Posterior vena cava (tissue), 2 donors: ENCODE measurements around the gene SPSB3. TPM values are rescaled to one million over a fixed set of nuclear protein-coding genes. Genes with fewer than 3 reads are reported as not detected.
"Not testable (repeated sequence)": the region's sequence is repeated elsewhere in the genome, so short reads cannot be mapped to it uniquely, and the experiment has no call there.

ENCODE experiments used
- DNase-seq: peaks from one replicate; pipeline ENCODE4 v3.0.0-alpha.2; 2020; ENCODE audit warnings: low spot score
- intact Hi-C, 2 donors: fragments of 100-400 bp; cut with DNase I; formaldehyde crosslinking; loops; one replicate each; pipeline versions ENCODE4 v1.14.1 to v1.14.2; 2022 to 2023
- total RNA-seq, 2 donors: library from RNA; stranded (reverse); fragmentation: NEBNext Ultra II Directional; extraction: Animal tissue kit (Norgen Biotek cat#: 25700); gene quantifications; one replicate each; pipeline ENCODE4 v1.2.1, GENCODE V29; 2021
- donor health status: DM: yes; HTN: yes; CAD: no.
- donor health status: DM: yes; HTN: yes; CAD: no.

Gene SPSB3
- total RNA-seq, 2 donors from 2014 or later: 21.7 to 26.7 TPM

DNA sequence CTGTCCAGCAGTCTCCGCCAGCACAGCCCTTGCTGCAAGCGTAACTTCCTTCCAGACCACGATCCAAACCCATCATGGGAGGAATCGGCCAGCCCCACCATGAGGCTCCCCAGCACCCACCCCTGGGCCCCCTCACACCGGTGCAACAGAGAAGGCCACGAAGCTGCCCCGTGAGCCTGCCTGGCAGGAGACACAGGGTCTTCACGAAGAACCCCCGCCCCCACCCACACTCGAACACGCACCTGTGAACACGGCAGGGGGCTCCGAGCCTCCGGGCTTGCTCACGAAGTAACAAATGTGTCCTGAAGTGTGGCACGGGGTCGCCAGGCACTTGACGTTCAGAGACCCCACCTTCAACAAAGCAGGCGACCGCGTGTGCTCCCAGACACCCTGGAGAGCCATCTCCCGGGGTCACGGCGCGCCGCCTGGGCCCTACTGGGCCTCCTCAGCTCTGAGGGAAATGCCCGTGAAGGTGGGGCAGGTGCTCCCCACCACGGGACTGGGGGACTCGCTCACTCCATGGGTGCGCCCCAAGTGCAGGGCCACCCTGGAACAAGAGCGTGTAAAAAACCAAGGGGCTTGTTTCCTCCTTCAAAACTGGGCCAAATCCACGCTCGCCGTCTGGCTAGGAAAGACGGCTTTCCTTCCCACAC lies 36.6 kb upstream of the SPSB3 start:
- peak; percentile 60 for DNase-seq
- intact Hi-C loops: no loop called here

DNA sequence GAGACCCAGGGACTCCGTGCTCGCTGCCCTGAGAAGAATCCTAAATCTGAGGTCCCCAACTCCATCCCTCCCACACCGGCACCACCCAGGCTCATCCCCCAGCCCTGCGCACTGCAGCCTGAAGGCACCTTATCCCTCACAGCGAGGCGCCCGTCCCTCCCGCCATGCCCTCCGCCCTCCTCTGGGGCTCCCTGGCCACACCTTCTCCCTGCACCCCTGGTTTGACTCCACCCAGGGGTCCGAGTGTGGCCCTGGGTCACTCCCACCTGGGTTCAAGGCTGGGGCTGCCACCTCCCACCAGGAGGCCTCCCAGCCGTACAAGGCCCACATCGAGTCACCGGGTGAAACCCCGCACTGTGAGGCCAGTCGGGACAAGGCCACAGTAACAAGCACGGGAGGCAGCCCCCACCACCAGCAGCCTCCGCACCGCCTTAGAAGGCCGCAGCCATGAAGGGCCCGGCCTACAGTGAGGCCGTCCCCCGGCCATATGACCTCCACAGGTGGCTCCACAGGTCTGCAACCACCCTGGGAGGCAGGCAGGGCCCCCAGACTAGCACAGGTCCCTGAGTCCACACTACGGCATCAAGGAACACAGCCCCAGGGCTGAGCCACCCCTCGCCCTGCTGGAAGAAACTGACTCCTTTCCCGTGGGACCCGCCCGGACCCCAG lies 36.0 kb upstream of the SPSB3 start:
- intact Hi-C loops: no loop called here
- peak; percentile 66 for DNase-seq

DNA sequence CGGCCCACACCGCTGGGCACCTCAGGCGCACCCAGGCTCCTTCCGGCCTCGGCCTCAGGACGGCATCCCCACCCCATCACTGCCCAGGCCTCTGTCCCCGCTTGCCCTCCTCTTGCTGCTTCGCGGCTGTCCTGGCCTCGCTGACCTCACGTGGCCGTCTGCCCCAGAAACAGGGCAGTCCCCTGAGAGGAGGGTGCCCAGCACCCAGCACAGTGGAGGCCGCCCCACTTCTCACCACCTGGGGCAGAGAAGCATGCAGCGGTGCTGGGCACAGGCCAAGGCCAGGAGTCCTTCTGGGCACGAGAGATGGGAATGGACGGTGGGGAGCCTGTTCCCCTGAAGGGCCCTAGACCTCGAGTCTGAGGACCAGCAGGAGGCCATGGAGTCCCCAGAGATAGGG lies 35.3 kb upstream of the SPSB3 start:
- intact Hi-C loops: loop anchor here in 1 of 2 donors (2.0 kb wide), 1 partner anchor 419 kb away; the partner anchor contains the start of gene DNASE1L2
- DNase-seq: peak; percentile 72

DNA sequence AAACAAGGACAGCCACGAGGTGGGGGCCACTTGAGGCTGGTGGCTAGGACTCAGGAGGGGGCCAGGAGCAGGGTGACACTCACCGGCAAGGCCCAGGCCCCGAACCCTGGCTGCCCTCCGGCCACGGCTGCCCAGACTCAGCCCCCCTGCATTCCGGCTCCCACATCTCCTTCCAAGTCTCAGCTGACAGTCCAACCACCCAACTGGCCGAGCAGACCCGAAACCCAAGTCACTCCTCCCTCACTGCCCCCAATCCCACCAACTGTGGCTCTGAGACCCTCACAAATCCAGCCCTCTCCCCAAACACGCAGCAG lies 34.9 kb upstream of the SPSB3 start:
- peak; percentile 64 for DNase-seq
- intact Hi-C loops: loop anchor here in 1 of 2 donors (2.0 kb wide), 1 partner anchor 420 kb away; the partner anchor contains the start of gene DNASE1L2

DNA sequence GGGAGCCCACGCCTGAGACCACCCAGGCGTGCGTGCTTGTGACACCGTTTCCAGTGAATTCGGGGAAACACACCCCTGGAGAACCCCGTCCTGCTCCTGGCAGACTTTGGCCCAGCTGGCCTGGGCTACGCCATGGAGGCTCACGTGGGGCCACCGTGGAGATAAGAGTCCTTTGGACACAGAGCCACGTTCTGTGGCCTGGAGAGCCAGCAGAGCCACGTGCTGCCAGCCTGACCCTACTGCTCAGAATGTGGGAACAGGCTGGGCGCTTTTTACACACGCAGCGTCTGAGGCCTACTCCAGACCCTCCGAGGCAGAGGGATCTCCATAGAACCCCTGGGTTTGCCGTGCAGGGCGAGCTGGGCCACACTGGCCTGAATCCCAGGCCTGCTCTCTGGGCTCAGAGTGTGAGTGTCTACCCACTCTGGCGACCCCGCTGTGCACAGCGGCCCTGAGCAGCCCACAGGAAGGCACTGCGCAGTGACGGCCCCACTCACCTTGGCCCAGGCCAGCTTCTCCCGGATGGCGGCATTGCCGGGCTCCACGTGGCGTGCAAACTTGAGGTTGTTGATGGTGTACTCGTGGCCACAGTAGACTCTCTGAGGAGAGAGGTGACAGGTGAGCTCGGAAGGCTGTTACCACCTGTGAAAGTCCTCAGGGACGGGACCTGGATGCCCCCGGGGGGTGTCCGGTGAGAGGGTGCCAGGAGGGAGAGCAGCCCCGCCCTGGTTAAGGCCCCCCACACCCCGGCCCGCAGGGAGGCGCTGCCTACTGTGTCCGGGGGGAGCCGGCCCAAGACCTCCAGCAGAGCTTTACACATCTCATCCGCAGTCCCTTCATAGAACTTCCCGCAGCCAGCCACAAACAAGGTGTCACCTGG lies 34.3 kb upstream of the SPSB3 start:
- DNase-seq: peak; percentile 73
- intact Hi-C loops: loop anchor here in 1 of 2 donors (2.0 kb wide), 1 partner anchor 420 kb away; the partner anchor contains the start of gene DNASE1L2

DNA sequence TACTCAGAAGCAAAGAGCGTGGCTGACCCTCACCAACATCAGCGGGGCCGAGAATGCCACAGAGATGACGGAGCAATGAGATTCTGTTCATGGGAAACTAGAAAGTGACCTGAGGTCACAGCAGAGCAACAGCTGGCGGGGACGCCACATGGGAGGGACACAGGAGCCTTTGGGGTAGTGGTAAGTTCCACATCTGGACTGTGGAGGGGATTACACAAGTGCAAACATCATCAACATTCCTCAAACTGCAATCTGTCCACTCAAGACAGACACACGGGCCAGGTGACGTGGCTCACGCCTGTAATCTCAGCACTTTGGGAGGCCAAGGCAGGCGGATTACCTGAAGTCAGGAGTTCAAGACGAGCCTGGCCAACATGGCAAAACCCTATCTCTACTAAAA lies 33.1 kb upstream of the SPSB3 start:
- intact Hi-C loops: no loop called here
- no peak for DNase-seq

DNA sequence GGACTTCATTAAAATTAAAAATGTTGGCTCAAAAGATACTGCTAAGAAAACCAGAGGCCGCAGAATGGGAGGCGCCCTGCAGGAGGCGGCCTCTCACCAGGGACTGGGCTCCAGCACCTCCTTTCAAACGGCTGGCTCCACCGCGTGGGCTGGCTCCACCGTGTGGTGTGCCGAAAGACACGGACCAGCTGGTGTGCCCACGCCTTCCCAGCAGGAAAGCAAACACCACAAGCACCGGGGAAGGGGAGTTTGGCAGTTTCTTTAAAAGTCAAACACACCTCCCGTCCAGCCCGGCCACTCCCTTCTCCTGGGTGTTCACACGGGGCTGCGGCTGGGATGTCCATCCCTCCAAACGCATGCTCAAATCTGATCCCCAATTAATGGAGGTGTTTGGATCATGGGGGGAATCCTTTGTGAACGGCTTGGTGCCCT lies 30.4 kb upstream of the SPSB3 start:
- intact Hi-C loops: loop anchor here in 1 of 2 donors (5.0 kb wide), 1 partner anchor 50 kb away; no protein-coding TSS in a partner anchor
- peak; percentile 79 for DNase-seq

DNA sequence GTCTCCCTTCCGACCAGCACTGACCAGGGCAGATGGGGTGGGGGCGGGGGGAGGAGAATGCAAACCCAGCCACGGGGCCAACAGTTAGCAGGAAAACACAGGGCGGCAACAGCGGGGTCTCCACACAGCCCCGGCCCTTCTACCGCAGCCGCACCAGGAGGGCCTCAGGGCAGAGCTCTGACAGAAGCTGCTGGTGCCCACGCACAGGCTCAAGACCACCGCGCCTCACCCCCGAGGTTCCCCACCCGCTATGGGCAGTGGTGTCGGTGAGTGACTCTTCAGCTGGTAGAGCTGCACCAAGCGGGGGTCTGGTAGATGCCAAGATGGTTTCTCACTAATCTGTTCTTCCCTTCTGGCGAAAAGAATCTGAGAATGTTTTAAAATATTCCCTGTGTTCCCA lies 28.2 kb upstream of the SPSB3 start:
- intact Hi-C loops: loop anchor here in 1 of 2 donors (5.0 kb wide), 1 partner anchor 48 kb away; no protein-coding TSS in a partner anchor

DNA sequence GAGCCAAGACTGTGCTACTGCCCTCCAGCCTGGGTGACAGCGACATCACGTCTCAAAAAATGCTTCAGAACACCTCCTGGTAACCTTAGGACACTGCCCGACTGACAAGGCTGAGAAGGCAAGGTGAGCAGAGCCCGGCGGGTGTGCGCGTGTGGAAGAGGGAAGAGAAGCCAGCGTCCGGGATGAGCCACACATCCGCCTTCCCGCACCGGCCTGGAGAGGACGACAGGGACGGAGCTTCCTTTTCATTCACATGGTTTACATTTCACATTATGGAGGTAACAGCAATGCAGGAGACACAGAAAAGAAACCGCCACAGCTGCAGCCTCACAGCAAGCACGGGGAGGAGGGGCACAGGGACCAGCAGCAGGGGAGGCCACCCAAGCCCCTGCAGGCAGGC lies 27.7 kb upstream of the SPSB3 start:
- intact Hi-C loops: loop anchor here in 1 of 2 donors (5.0 kb wide), 1 partner anchor 48 kb away; no protein-coding TSS in a partner anchor
- DNase-seq: no peak

More for the DNA sequence above, 28.2 kb upstream of the SPSB3 start:
- no peak for DNase-seq

DNA sequence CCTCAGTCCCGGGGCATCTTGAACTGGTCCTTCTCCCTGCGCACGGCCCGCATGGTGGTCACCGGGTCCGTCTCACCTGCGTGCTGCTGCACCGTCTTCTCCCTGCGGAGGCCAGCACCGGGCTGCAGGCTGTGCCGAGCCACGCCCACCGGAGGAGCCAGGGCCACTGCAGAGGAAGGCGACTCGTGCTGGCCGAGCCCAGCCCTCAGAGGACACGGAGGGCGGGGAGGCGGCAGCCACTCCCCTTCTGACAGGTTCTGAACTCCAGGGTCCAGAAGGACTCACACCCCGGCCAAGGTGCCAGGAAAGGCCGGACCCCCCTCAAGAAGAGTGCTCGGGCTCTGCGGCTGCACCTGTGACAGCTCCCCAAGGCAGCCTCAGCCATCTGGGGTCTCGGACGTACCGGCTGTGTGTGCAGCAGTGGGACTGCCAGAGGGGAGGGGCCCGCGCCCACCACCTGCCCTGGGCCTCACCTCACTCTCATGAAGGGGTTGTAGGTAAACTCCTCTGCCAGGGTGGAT lies 27.0 kb upstream of the SPSB3 start:
- intact Hi-C loops: no loop called here
- DNase-seq: no peak

DNA sequence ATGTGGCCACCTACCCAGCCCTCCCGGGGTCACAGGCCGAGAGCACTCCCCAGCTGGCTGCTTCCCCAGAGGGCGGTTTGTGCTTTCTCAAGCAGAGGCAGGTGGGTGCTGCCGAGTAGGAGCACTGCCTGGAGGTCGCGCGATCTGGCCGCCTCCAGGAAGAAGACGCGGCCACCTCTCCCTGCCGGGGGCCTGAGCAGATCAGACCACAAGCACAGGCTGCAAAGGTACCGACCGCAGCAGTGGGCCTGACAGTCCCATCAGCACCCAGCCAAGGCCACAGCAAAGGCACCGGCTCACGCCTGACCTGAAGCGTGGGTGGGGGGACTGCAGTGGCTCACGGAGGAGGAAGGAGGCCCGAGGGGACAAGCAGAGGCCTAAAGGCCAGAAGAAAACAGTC lies 26.3 kb upstream of the SPSB3 start:
- no peak for DNase-seq
- intact Hi-C loops: no loop called here

DNA sequence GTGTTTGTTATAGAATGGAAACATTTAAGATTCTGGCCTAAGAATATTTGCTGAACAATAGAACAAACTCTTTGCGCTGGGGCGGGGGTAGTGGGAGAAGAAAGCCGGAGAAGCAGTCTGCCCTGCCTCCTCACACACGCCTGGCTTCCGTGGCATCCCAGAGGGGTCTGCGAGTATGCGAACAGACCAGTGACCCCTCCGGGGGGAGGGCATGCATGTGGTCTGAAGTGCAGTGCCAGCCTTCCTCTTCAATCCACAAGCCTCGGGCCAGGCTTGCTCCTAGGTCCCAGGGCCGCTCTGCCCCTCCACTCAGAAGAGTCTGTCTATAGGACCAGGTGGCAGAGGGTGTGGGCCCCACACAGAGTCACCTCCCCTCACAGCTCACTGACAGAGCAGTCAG lies 25.3 kb upstream of the SPSB3 start:
- no peak for DNase-seq
- intact Hi-C loops: no loop called here

DNA sequence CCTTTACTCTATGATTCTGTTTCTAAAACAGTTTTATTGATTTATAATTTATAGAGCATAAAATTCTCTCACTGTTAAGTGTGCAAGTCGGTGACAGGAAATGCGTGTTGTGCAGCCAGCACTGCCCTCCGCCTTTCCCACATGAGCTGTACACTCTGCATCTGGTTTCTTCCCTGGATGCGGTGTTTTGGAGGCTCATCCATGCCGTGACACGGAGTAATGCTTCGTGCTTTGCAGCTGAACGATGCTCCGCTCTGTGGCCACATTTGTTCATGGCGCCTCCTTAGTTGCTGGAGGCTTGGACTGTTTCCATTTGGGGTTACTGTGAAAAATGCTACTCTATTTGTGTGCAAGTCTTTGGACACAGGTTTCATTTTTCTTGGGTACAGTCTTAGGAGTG lies 18.3 kb upstream of the SPSB3 start:
- intact Hi-C loops: no loop called here
- no peak for DNase-seq

DNA sequence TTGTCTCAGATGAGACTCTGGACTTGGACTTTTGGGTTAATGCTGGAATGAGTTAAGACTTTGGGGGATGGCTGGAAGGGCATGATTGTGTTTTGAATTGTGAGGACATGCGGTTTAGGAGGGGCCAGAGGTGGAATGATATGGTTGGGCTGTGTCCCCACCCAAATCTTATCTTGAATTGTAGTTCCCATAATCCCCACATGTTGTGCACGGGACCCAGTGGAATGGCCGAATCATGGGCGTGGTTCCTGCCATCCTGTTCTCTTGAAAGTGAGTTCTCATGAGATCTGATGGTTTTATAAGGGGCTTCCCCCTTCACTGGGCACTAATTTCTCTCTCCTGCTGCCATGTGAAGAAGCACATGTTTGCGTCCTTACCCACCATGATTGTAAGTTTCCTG lies 16.9 kb upstream of the SPSB3 start:
- DNase-seq, intact Hi-C loops: not testable (repeated sequence)

DNA sequence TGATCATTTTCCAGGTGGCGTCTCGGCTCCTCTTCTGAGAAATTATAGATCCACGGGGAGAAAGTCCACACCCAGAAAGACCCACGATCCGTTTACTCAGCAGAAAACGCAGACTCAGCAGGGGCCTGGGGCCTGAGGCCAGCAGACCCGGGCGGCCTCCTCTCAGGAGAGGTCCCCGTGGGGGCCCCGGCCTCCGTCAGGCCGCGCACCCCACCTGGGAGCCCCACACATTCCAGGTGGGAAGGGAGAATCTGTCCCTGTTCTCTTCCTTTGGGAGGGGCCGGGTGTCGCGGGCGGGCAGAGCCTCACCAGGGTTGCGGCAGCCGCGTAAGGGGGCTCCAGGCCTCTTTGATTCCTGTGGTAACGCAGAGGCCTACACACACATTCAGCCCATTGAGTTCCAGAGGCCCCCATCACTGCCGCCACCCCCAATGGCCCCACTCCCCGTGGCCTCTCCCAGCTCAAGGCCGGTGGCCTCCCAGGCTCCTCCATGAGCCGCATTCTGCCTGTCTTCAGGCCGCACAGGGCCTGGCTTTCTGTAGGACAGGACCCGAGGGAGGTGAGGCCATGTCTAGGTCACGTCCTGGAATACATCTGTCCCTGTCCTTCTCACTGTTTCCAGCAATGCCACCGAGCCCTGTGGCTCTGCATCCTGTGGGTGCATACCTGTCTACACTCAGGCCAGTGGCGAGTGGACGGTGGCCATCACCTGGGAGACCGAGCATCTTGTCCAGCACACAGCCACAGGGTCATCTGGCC lies 12.7 kb upstream of the SPSB3 start:
- no peak for DNase-seq

DNA sequence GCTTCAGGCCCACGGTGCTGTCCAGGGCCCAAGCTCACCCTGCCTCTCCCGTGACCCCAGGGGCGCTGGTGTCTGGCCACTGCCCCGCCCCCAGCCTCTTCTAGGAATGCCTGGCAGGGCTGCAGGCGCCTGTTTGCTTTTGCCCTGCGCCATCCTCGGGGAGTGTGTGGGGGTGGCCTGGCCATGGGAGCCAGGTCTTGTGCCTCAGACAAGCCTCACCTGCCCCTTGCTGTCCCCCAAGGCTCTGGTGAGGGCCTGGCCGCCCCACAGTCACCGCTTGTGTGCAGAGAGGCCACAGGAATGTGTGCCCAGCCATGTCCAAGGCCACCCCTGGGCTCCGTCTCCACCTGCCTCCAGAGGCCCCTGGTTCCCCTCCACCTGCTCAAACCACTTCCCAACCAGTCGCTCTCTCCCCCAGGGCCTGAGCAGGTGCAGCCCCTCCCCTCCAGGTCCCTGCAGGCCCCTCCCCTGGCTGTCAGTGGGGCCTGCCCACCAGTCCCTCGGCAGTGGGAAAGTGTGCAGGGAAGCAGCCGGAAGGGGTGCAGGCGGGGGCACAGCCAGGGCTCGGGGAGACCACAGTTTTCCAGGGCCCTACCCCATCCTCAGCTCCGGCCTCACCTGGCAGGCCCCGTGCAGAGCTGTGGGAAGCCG lies 12.0 kb upstream of the SPSB3 start:
- intact Hi-C loops: no loop called here
- DNase-seq: no peak

More for the DNA sequence above, 12.7 kb upstream of the SPSB3 start:
- intact Hi-C loops: no loop called here

DNA sequence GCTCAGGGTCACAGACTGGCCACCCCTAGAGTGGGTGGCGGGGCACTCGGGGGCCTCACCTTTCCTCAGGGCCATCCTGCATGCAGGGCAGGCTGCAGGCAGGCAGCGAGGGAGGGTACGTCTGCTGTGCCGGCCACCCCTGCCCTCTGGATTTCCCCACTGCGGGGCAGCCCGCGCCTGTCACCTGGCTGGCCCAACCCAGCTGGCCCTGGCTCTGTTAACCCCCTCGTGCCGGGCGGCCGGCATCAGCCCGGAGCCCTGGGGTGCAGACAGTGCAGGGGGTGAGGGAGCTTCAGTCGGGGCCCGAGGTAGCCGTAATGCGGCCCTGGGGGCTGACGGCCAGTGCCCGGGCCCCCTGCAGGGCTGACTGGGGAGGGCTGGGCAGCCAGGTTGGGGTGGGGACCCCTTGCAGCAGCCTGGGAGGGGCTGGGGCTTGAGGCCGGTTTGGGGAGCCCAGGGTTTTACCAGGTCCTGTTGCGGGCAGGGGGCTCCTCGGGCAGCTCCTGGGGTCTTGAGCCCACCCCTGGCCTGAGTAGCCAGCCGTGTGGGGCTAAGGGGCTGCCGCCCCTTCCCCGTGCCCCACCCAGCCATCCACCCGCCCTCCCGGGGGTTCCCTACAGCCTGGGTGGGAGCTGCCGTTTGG lies 11.3 kb upstream of the SPSB3 start, which contains the start of gene IGFALS:
IGFALS (minus strand) TSS at position 128 of the 643 bp plus-strand sequence; CDS start at position 75, 53 bp downstream.
- DNase-seq: no peak
- intact Hi-C loops: no loop called here
